Stimulated activated CD4-positive, alpha-beta T cell treated with anti-CD3 and anti-CD28 coated beads, Interleukin-12 subunit alpha, Interleukin-12 subunit beta, amount 100 ng/mL, for 24 hours (primary cell): Measurements from ENCODE around the gene INSYN2B.

ENCODE experiments used
- DNase-seq, 2 experiments: peaks; one replicate each; pipeline ENCODE4 v3.0.0-alpha.2; 2020; ENCODE audit warnings: low read depth in 2 of 2

Gene INSYN2B

DNA sequence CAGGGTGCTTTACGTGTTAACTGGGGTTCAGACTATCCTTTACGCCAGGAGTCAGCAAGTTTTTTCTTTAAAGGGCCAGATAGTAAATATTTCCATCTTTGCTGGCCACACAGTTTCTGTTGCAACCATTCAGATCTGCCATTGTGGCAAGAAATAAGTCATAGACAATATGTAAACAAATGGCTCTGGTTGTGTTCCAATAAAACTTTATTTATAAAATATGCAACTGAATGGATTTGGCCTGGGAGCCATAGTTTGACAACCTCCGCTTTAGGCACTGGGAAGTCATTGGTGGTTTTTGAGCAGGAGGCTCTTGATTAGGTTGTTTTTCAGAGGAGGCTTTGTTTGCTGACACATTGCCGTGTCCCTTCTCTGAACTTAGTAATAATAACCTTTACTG, 90.7 kb downstream of the INSYN2B start:
- no peak for DNase-seq

DNA sequence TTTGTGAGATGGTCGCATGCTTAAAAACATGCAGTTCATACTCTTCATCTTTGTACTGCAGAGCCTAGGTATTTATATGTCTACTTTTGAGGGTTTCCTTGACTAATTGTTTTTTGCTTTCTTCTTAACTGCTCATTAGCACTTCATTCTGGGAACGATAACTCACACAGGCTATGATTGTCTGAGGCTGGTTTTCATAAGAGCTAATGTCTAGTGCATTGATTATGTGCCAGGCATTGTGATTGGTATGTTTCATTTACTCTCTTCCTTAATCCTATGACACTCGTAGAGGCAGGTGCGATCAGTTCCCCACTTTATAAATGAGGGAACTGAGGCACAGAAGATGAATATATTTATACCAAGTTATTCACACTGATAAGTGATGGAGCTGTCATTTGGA, 93.6 kb downstream of the INSYN2B start:
- no peak for DNase-seq

DNA sequence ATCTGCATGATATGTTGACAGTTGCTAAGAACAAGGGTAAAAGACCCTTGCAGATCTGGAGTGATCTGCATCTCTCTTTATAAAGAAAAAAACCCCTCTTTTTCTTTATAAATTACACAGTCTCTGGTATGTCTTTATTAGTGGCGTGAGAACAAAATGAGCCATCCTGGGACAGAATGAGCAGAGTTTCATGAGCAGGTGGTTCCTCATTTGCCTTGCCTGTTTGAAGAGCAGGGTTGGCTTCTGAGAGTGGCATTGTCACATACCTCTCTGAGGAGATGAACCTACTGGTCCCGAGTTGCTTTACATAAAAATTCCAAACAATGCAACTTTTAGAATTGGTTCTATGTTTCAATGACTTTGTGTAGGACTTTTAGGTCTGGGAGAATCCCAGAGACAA, 94.3 kb downstream of the INSYN2B start:
- DNase-seq: no peak

DNA sequence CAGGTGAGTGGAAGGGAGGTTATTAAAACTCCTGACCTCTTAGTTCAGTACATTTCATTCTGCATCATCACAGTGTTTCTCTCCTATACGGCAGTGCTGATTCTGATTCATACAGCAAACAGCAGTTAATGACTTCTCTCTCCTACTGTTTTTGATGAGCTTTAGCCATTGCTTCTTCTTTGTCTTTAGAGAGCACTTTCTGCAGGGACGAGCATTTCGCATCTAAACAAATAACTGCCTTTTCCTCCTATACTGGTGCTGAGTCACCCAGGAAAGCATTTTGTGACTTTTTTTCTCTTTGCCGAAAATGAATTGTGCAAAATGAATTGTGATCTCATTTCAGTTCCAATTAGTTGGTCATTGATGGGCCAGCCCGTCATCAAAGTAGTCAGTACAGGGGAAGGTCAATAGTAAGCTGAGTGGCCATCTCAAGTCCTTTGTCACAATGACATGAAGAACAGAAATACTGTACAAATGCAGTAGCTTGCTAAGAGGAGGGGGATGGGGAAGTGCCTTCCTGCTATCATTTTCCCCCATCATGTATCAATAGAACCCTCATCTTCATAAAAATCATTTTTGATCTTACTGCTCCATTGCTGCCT, 98.5 kb downstream of the INSYN2B start:
- DNase-seq: no peak

DNA sequence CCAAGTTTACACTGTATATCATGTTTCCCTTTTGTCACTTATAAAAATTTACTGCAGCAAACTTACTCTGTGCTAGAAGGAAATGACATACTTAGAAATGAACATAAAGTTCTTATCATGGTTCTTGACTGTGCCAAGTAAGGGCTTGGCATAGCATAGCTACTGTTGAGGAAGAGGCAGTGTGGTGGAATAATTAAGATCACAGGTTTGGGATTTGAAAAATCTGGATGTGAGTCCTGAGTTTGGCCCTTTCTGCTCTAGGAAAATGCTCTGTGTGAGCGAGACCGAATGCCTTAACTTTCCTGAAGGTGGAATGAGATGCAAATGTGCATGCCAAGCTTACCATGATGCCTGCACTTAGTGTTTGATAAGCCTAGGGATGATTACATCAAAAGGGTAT, 99.5 kb downstream of the INSYN2B start:
- no peak for DNase-seq

DNA sequence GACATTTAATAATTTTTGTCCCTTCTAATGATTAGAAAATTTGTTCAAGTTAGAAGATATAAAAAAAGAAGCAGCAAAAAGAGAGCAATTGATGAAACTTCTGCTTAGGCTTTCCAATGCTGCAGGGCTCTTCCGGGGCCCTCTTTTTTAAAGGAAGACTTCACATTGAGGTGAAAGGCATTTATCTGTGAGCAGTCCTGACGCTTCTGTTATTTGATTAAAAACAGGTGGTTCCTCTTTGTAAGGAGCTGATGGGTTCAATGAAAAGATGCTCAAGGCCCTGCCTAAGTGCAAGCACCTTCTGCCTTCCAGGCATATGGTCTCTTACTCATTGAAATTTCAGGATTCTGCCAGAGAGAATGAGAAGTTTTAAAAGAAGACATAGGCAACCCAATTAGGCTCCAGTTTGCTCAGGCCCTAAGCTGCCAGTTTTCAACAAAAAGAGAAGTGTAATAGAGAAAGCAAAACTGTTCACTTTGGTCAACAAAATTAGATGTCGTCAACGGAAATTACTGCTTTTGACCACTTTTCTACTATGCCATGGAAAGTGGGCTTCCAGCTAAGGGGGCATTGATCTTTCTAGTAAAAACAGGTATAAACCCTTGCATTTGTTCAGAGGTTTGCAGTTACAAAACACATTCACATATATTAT, 100.2 kb downstream of the INSYN2B start:
- no peak for DNase-seq

DNA sequence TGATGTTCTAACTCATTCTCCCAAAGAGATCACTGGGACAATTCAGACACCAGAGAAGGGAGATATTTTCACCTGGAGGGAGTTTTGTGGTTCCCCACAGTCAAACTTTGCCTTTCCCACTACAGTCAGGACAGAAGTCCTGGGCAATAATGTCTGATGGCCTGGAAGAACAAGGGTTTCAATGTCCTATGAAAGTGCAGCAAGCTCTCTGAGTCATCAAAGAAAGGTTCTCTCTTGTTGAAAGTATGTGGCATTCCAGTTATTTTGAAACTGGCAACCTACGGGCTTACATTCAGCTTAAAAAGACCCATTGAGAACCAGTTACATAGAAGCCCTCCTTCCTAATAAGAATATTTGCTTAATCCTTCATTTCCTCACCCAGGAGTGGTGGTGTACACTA, 103.9 kb downstream of the INSYN2B start:
- DNase-seq: no peak

DNA sequence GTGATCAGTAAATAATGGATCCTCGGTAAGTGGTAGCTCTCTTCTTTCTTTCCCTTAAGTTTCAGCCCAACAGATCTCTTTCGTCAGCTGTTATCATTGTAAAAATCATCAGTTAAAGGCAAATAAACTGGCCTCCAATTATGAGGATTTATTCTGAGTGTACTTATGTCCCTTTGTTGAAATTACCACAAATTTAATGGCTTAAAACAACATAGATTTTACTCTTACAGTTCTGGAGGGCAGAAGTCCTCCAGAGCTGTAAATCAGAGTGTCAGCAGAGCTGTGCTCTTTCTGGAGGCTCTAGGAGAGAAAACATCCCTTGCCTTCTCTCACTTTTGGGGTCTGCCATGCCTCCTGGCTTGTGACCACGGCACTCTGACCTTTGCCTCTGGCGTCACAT, 104.6 kb downstream of the INSYN2B start:
- DNase-seq: no peak

DNA sequence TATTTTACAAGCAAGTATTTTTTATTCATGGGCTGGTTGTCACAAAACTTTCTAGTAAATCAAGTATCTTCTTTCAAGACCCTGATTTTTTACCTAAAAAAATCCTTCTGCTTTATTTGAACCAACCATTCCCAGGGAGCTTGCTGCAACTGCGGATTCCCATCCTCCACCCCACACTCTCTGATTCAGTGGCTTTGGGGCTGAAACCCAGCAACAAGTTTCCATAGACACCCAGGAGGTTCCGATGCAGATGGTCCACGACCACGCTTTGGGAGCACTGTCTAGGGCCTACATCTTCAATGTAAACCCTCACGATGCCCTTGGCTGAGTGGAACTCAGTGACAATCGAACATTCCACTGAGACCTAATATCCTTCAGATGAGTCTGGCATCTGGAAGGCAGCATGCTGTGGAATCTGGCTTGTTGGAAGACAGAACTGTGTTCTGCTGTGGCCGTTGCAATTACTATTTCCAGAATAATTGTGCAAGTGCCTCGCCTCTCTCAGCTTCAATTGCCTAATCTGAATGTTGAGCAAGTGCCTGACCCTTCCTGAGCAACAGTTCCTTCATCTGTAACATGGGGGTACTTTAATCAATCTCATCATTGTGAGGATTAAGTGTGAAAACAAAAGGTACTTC, 105.1 kb downstream of the INSYN2B start:
- DNase-seq: no peak

DNA sequence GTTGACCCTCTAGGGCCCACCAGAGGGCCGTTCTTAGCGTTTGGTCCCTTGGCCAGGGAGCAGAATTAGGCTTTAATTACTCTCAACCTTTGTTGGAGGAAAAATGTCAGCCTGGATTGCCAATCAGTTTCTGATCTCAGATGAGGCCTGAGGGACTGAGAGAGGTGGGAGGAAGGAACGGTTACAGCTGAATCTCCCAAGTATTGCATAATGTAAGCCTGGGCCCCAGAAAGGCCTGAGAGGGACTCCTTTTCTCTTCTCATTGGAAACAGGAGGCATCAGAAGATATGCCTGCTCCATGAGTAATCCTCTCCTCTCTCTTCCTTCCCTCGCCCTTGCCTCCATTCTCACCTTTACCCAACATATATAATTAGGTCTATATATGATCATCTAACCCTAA, 105.7 kb downstream of the INSYN2B start:
- no peak for DNase-seq

DNA sequence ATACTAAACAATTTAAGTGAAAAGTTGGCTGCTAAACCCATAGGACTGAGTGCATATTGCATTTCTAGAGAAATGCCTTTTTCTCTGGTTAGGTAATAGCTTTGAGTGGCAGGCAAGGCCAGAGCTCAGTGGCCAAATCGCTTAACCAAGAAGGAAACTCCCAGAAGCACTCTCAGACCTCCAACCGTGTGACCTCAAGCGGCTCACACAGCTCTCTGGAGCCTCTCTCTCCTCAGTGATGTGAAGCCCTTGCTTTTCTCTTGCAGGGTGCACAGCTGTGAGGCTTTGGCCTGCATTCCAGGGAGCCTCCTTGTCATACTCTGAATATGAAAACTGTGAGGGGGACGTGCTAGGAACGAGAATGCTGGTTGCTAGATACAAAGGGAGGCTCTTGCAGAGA, 106.7 kb downstream of the INSYN2B start:
- DNase-seq: no peak

DNA sequence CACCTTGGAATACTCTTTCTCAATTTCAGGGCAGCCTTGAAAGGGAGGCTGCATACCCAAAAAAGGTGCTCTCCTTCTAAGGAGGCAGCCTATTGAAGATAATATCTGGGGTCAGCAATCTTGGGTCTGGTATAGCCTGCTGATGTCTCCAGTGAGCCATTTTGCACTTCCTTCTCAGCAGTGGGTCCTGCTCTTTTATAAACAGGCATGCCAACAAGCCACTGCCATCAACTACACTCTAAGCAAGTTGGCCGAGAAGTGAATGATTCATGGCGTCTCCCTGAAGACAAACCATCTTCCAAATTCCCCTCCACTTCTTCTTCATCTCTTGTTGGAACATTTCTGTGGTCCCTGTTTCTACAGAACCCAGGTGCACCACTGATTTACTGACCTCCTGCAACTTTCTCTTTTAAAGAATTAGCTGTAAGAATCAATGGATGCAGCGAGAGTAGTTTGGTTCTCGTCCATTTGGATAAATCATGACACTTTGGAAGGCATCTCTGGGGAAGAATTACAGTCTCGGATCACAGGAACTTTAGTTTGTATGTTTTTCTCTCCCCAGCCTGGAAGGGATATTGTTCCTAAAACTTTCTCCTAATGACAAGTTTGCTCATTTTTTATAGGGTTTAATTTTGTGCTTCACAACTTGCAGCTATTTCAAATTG, 108.3 kb downstream of the INSYN2B start:
- no peak for DNase-seq

DNA sequence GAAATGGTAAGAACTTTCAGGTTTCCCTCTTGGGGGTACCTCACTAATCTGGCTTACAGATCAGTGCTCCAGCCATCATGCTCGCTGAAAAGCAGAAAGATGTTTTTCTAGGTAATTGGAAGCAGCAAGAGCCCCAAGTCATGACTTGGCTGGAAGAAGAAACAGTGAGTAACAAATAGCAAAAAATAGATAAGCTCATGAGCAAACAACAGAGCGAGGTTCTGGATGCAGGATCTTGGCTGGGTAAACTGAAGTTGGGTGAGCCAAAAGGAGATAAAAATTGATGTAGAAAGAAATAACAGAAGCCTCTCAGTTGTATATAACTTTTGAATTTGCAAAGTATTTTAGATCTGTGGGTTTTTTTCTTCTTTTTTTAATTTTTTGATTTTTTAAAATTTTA, 110.1 kb downstream of the INSYN2B start:
- DNase-seq: no peak

DNA sequence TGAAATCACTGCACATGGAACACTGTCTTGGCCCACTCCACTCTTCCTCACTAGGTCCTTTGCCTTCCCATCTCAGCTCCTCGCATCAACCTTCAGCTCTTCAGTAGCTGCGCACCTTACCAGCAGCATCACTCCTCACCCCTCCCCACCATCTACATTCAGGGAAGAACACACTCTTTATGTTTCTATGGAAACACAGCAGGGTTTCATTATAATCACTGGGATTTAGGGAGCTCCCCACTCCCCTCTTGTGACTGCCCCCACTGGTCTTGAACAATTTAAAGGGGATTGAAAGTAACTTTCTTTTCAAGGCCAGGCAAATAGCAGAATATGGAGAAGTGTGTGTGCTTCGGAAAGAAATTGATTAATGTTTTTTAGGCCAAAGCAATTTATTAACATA, 111.2 kb downstream of the INSYN2B start:
- DNase-seq: no peak

DNA sequence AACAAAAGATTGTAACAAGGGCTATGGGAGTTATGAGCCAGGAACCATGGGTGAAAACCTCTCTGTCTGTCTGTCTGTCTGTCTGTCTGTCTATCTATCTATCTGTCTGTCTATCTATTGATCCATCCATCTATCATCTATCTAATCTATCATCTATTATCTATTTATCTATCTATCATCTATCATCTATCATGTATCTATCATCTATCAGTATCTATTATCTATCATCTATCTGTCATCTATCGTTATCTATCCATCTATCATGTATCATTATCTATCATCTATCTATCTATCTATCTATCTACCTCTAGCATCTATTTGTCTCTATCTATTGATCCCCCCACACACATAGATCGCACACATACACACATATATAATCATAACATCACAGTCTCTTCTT, 112.9 kb downstream of the INSYN2B start:
- DNase-seq: no peak

DNA sequence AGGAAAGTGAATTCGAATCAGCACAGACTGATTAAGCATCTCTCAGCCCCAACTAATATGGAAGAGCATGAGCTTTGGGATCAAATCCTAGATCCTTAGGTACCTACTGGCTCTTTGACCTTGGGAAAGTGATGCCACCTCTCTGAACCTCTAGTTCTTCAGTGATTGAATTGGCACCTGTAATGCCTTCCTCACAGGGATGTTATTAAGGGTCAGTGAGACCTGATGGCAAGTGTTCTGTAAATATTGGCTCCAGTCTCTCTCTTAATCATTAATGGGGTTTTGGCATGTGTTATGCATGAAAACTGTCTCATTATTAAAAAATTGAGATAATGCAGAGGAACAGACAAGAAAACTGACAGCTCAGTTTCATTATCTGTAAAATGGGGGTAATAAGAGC, 115.8 kb downstream of the INSYN2B start:
- DNase-seq: no peak

DNA sequence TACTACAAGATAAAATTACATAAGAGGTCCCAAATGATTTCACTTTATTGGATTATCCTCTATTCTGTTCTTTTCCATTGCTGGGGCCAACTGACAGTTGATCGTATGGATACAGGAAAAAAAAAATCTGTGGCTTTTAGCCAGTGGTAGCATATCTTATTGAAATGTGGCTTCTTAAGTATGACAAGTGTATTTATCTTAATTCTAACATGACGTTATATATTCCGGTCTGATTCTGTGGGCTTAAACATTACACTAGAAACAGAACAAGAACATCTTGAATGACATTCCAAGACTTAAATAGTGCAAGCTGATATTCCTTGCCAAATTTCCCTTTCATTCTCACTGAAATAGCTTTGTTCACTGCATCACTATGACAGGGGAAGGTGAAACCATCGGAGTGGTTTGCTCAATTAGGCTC, 117.9 kb downstream of the INSYN2B start:
- DNase-seq: no peak

DNA sequence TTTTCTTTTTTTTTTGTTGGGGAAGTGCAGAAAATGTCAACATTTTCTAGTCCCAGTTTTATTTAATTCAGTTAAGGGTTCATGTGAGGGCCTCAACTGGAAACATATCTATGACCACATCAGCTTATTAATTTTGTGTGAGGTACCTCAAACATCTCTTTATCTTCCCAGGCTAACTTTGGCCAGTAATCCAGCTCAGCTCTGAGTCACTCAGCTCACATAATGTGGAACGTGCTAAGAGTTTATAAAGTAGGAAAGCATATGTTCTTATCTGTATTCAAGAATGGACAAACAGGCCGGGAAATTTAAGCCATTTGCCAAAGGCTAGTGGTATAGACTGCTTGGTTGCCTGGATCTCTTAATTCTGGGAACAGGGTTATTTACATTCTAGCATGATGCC, 118.4 kb downstream of the INSYN2B start:
- DNase-seq: no peak

DNA sequence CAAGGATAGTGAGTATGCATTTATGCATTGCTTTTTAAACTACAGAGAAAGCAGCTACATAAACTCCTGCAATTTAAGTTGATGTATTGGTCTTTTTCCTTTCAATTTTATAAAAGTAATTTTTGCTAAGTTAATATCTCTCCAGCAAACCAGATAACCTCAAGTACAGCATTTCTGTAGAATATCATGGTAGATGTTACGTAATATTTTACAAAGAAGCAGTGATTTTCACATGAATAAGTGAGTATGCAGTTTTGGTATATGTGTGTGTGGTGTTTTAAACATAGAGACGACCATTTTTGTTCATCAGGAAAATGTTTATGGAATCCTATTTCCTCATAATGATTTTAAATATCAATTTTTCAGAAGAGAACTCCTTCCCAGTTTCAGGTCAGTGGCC, 118.9 kb downstream of the INSYN2B start:
- DNase-seq: no peak

DNA sequence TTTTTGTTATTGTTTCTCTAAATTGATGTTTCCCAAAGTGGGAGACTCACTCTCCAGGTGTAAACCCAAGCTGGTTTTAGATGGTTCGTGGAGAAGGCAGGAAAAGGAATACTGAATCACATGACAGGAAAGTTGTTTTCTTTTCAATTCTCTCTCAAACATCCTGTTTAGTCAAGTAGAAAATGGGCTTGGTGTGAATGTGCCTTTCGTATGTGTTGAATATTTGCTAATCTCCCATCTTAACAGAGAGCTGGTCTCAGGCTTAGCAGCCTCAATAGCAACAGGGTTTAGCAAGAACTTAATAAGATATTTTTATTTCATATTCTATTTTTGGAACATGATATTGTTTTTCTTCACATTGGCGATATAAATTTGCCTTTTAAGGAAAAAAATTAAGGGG, 119.7 kb downstream of the INSYN2B start:
- no peak for DNase-seq

DNA sequence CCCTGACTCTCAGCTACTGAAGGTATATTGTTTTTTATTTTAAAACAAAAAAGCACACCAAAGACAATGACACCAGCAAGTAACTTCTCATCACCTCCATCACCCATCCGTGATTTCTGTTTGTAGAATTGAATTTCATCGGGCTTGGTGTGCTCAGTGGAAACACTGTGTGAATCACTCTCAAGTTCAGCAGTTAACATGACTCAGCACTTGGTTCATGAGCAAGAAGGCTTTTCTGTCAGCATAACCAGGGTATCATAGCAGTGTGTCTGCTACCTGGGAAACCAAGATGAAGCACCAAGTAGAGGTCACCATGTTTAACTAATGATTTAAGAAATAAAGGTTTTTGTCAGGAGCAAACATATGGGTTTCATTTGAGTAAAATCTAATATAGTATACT, 123.7 kb downstream of the INSYN2B start:
- DNase-seq: no peak

DNA sequence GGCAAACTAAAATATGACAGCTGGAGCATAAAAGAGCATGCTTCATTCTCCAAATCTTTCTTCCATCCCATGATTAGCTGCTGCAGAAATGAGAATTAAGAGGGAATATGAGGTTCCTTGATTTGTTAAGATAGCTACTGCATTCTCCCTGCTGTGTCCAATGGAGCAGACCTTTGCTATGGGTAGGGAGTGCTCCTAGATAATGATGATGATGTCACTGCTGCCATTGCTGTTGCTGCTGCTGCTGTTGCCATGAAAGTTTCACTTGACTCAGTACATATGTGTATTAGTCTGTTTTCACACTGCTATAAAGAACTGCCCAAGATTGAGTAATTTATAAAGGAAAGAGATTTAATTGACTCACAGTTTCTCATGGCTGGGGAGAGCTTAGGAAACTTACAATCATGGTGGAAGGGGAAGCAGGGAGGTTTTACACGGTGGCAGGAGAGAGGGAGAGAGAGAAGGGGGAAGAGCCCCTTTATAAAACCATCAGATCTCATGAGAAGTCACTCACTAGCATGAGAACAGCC, 128.9 kb downstream of the INSYN2B start:
- no peak for DNase-seq

DNA sequence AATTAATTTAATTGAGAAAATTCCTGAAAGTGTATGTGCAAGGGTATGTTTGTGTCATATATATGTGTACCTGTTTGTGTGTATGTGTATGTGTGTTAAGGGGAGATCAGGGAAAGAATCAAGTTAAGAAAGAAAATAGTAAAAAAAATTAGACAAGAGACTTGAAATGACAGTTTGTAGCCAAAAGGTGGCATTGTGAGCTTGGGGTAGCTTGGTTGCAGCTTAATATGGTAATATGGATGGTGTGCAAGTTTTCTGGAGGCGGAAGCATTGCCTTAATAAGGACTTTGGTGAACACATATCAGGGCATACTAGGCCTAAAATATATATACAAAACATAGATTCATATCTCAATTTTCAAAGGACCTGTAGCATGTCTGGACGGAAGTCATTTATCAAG, 129.9 kb downstream of the INSYN2B start:
- no peak for DNase-seq
